ENCODE data around the gene ZNF18.
"Not testable (repeated sequence)": the region's sequence is repeated elsewhere in the genome, so short reads cannot be mapped to it uniquely, and the experiment has no call there.

The ZNF18 gene

GRCh38 chr17:11986179-11986941, 10.9 kb downstream of the ZNF18 start:
- DNase-seq (ENCODE audit: low read depth in 2 of 2, low spot score in 1 of 2): no peak

GRCh38 chr17:11981862-11982261, 15.4 kb downstream of the ZNF18 start:
- DNase-seq (ENCODE audit: low read depth in 2 of 2, low spot score in 1 of 2): no peak

DNA sequence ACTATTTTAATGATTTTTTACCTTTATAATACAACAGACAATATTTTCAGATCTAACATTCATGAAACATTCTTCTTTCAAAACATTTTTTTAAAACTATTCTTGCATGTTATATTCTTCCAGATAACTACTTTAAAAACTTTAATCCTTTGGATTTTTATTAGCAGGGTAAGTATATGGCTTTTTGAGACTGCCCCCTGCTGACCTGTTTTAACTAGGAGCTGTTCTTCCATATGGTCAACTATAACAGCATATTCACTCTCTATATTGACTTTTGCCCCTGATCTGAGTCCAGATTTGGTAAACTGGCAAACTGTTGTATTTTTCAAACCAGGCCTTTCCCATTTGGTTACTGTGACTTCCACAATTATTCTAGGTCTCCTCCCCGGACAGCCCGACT, 16.5 kb downstream of the ZNF18 start:
- DNase-seq (ENCODE audit: low read depth in 2 of 2, low spot score in 1 of 2): no peak

DNA sequence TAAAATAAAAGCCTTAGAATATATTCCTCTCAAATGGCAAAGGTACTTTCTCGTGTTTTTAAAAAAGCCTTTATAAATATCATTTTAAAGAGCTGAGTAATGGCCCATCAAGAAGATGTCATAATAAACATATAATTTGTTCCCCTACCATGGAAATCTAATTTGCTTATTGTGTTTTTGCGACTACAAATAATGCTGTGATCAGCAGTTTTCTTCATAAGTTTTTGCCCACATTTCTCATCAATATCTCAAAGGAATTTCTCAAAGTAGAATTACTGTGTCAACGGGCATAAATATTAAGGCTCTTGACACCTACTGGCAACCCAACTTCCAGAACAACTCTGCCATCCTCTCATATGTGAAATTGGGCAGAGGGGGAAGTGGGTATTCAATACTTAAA, 17.5 kb downstream of the ZNF18 start:
- no peak for DNase-seq (ENCODE audit: low read depth in 2 of 2, low spot score in 1 of 2)

GRCh38 chr17:11972741-11973140, 24.5 kb downstream of the ZNF18 start:
- not testable (repeated sequence) for DNase-seq (ENCODE audit: low read depth in 2 of 2, low spot score in 1 of 2)

- DNase-seq (ENCODE audit: low read depth in 2 of 2, low spot score in 1 of 2): no peak
These were observed 27.7 kb downstream of the ZNF18 start for GRCh38 chr17:11969565-11969964.

DNA sequence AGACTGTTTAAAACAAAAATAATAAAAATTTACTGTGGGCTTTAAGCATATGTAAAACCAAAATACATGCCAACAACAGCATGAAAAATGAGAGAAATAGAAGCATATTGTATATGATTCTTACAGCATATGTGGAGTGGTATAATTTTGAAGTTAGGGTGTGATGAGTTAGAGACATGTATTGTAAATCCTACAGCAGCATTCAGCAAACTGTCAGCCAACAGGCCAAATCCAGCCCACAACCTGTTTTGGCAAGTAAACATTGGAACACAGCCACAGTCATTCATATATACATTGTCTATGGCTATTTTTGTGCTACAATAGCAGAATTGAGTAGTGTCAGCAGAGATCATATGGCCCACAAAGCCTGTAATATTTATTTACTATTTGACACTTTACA, 42.3 kb downstream of the ZNF18 start:
- no peak for DNase-seq (ENCODE audit: low read depth in 2 of 2, low spot score in 1 of 2)

GRCh38 chr17:11953924-11954323, 43.4 kb downstream of the ZNF18 start:
- no peak for DNase-seq (ENCODE audit: low read depth in 2 of 2, low spot score in 1 of 2)

DNA sequence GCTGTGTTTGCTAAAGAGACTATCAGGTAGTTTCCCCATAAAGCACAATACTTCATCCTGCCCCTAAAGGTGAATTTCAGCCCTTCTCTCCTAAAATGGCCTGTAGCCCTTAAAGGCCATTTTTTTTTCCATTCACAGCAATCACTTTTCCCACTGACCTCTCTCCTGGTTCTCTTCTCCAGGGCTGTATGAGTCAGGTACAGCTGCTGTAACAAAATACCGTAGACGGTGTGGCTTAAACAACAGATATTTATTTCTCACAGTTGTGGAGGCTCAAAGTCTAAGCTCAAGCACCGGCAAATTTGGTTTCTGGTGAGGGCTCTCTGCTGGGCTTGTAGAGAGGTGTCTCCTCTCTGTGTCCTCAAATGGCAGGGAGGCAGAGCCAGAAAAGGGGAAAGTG, 44.7 kb downstream of the ZNF18 start:
- no peak for DNase-seq (ENCODE audit: low read depth in 2 of 2, low spot score in 1 of 2)

GRCh38 chr17:11950771-11951519, 46.3 kb downstream of the ZNF18 start:
- DNase-seq (ENCODE audit: low read depth in 2 of 2, low spot score in 1 of 2): no peak

GRCh38 chr17:11949571-11949970, 47.7 kb downstream of the ZNF18 start:
- not testable (repeated sequence) for DNase-seq (ENCODE audit: low read depth in 2 of 2, low spot score in 1 of 2)

DNA sequence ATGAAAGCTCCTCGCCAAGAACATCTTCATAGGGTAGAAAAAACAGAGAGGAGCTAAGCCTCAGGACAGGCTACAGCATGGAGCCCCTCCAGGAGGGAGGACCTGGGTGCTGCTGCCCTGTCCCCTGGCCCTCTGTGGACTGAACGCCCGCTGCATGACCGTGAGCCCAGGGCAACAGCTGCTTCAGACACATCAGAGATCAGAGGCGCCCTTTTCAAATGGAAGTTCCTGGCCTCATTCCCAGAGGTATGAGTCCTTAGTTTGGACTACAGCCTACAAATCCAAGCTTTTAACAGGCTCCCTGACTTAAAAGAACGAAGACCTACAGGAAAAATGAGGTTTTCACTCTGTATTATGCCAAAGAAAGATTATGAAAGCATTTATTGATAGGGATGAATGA, 48.5 kb downstream of the ZNF18 start:
- no peak for DNase-seq (ENCODE audit: low read depth in 2 of 2, low spot score in 1 of 2)

- no peak for DNase-seq (ENCODE audit: low read depth in 2 of 2, low spot score in 1 of 2)
These were observed 52.7 kb downstream of the ZNF18 start for GRCh38 chr17:11944587-11944986.

- DNase-seq (ENCODE audit: low read depth in 2 of 2, low spot score in 1 of 2): no peak
These were observed 53.4 kb downstream of the ZNF18 start for GRCh38 chr17:11943759-11944347.

- DNase-seq (ENCODE audit: low read depth in 2 of 2, low spot score in 1 of 2): not testable (repeated sequence)
These were observed 54.2 kb downstream of the ZNF18 start for GRCh38 chr17:11943086-11943485.

- DNase-seq (ENCODE audit: low read depth in 2 of 2, low spot score in 1 of 2): no peak
These were observed 56.4 kb downstream of the ZNF18 start for GRCh38 chr17:11940904-11941303.

DNA sequence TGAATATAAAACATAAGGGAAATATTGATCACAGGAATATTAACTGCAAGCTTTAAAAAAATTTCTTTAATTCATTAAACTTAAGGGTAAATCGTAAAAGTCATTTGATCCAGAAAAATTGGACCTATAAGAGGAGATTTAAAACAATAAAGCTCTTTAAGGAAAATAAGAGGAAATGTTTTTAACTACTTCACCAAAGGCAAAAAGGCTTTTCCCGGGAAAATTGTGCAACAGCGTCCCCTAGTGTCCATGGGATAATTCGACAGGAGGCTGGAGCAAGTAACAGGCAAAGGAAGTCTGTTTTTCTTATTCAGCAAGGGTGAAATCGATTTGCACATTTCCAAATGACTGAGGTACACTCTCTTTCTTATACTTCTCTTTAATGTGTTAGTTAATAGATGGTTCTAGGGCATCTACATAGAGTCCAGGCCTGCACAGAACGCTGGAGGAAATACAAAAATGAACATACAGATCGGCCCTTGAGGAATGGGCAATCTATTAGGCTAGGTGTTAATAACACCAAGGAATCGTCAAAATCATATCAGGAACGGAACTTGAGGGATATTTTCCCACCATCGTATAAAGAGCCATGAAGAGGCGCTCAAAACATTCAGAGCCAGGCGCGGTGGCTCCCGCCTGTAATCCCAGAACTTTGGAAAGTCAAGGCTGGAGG, 61.4 kb downstream of the ZNF18 start:
- DNase-seq (ENCODE audit: low read depth in 2 of 2, low spot score in 1 of 2): no peak

GRCh38 chr17:11932337-11932898, 64.9 kb downstream of the ZNF18 start:
- DNase-seq (ENCODE audit: low read depth in 2 of 2, low spot score in 1 of 2): no peak

- DNase-seq (ENCODE audit: low read depth in 2 of 2, low spot score in 1 of 2): no peak
These were observed 68.8 kb downstream of the ZNF18 start for GRCh38 chr17:11928436-11928835.

Measured in stimulated activated CD8-positive, alpha-beta memory T cell treated with anti-CD3 and anti-CD28 coated beads, Interleukin-4, amount 100 ng/mL, for 4 hours (primary cell).